A549 (cell line): ENCODE measurements around the gene SPIRE1.

Experiments
- CEBPB ChIP-seq, 2 experiments: fragments of >200 bp in 1 of 2; sonication (Bioruptor Twin) in 1 of 2; formaldehyde crosslinking in 1 of 2; IDR thresholded peaks; 2 replicates each; pipeline ENCODE4 v1.6.1; 2012 to 2016
- ESRRA ChIP-seq: fragments of 150-350 bp; IDR thresholded peaks from 2 replicates; pipeline ENCODE4 v1.6.1; 2014; ENCODE audit warnings: mild to moderate bottlenecking, low read length, borderline replicate concordance
- HOXA7 ChIP-seq: fragments of 250-450 bp; sonication (Bioruptor Pico); IDR thresholded peaks from 2 replicates; pipeline ENCODE4 v1.5.0; 2020; ENCODE audit warnings: mild to moderate bottlenecking, moderate library complexity
- MAFK ChIP-seq: fragments of 450-650 bp; IDR thresholded peaks from 2 replicates; pipeline ENCODE4 v1.6.1; 2014; ENCODE audit not compliant: partially characterized antibody
- MAX ChIP-seq: IDR thresholded peaks from 2 replicates; pipeline ENCODE4 v1.6.1; 2012
- PHF8 ChIP-seq: fragments of 200-600 bp; sonication (generic); IDR thresholded peaks from 2 replicates; pipeline ENCODE4 v1.6.1; 2016; ENCODE audit warnings: low read depth, mild to moderate bottlenecking, antibody characterized with exemption, moderate library complexity, borderline replicate concordance
- POLR2A ChIP-seq: IDR thresholded peaks from 2 replicates; pipeline ENCODE4 v1.6.1; 2012; ENCODE audit warnings: mild to moderate bottlenecking, low read length
- RAD21 ChIP-seq, 2 experiments: fragments of >200 bp in 1 of 2; sonication (Bioruptor Twin) in 1 of 2; formaldehyde crosslinking in 1 of 2; IDR thresholded peaks in 1 of 2; conservative IDR thresholded peaks in 1 of 2; 2 replicates in 1 of 2; 3 replicates in 1 of 2; pipeline ENCODE4 v1.6.1; 2012 to 2018; ENCODE audit warnings: inconsistent platforms in 1 of 2
- SMC3 ChIP-seq: fragments of >200 bp; sonication (Bioruptor Twin); formaldehyde crosslinking; IDR thresholded peaks from 3 replicates; pipeline ENCODE4 v1.6.1; 2018; ENCODE audit warnings: inconsistent platforms
- ZC3H11A ChIP-seq: fragments of 450-650 bp; IDR thresholded peaks from 2 replicates; pipeline ENCODE4 v1.6.1; 2014; ENCODE audit warnings: antibody characterized with exemption, mild to moderate bottlenecking
- TF ChIP-seq, protein P1 (sequence below): fragments of >200 bp; sonication (Bioruptor Twin); formaldehyde crosslinking; IDR thresholded peaks from 3 replicates; pipeline ENCODE4 v1.5.1; 2016
- TF ChIP-seq, protein P2 (sequence below): fragments of 200-600 bp; sonication (generic); IDR thresholded peaks from 2 replicates; pipeline ENCODE4 v1.6.1; 2016; ENCODE audit warnings: antibody characterized with exemption, mild to moderate bottlenecking, moderate library complexity

- TF ChIP-seq MAX (no peak), PHF8 (no peak), SMC3 (no peak), ESRRA (no peak), RAD21 (conservative IDR thresholded peaks at IDR 0.05 in 1 of 2, IDR thresholded peaks at IDR 0.05 in 1 of 2) (no peak), ZC3H11A (no peak), MAFK (no peak), CEBPB (IDR thresholded peaks at IDR 0.05) (no peak), HOXA7 (no peak), POLR2A (no peak)
- TF ChIP-seq, protein P1, sequence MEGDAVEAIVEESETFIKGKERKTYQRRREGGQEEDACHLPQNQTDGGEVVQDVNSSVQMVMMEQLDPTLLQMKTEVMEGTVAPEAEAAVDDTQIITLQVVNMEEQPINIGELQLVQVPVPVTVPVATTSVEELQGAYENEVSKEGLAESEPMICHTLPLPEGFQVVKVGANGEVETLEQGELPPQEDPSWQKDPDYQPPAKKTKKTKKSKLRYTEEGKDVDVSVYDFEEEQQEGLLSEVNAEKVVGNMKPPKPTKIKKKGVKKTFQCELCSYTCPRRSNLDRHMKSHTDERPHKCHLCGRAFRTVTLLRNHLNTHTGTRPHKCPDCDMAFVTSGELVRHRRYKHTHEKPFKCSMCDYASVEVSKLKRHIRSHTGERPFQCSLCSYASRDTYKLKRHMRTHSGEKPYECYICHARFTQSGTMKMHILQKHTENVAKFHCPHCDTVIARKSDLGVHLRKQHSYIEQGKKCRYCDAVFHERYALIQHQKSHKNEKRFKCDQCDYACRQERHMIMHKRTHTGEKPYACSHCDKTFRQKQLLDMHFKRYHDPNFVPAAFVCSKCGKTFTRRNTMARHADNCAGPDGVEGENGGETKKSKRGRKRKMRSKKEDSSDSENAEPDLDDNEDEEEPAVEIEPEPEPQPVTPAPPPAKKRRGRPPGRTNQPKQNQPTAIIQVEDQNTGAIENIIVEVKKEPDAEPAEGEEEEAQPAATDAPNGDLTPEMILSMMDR: no peak
- TF ChIP-seq, protein P2, sequence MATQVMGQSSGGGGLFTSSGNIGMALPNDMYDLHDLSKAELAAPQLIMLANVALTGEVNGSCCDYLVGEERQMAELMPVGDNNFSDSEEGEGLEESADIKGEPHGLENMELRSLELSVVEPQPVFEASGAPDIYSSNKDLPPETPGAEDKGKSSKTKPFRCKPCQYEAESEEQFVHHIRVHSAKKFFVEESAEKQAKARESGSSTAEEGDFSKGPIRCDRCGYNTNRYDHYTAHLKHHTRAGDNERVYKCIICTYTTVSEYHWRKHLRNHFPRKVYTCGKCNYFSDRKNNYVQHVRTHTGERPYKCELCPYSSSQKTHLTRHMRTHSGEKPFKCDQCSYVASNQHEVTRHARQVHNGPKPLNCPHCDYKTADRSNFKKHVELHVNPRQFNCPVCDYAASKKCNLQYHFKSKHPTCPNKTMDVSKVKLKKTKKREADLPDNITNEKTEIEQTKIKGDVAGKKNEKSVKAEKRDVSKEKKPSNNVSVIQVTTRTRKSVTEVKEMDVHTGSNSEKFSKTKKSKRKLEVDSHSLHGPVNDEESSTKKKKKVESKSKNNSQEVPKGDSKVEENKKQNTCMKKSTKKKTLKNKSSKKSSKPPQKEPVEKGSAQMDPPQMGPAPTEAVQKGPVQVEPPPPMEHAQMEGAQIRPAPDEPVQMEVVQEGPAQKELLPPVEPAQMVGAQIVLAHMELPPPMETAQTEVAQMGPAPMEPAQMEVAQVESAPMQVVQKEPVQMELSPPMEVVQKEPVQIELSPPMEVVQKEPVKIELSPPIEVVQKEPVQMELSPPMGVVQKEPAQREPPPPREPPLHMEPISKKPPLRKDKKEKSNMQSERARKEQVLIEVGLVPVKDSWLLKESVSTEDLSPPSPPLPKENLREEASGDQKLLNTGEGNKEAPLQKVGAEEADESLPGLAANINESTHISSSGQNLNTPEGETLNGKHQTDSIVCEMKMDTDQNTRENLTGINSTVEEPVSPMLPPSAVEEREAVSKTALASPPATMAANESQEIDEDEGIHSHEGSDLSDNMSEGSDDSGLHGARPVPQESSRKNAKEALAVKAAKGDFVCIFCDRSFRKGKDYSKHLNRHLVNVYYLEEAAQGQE: no peak
These were observed 137.4 kb downstream of the SPIRE1 start for GRCh38 chr18:12520442-12520992.
